Measurements from ENCODE around the gene TSPO.
"Not testable (repeated sequence)": the region's sequence is repeated elsewhere in the genome, so short reads cannot be mapped to it uniquely, and the experiment has no call there.

The TSPO gene

DNA sequence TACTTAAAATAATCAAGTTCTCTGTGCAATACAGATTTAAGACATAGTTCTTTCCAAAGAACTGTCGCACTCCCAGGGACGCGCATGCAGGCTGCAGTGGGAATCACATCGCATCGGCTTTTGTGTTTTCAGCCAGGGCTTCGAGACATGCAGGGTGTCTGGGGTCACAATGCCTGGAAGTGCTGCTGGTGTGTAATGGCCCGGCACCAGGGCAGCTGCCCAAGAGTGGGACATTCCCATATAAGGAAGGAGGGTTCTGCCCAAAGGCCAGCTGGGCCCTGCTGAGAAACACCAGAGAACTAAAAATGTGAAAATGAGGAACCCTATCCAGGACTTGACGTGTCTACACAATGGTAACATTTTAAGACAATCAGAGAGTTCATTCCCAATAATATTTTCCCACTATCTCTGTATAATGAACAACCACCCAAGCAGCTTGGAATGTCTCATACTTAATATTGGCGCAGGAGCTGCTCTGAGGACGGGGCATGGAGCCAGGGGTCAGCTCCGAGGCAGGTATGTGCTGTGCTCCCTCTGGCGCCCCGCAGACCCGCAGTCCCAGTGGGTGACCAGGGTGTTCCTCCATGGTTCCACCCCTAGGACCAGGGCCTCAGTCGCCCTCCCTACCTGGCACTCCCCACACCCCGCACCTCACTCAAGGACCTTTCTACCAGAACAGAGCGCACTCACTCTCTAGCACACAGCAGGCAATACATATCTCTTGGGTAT lies 19.4 kb upstream of the TSPO start:
- DNase-seq, result no peak

GRCh38 chr22:43133401-43133800 lies 18.0 kb upstream of the TSPO start:
- no peak for DNase-seq

DNA sequence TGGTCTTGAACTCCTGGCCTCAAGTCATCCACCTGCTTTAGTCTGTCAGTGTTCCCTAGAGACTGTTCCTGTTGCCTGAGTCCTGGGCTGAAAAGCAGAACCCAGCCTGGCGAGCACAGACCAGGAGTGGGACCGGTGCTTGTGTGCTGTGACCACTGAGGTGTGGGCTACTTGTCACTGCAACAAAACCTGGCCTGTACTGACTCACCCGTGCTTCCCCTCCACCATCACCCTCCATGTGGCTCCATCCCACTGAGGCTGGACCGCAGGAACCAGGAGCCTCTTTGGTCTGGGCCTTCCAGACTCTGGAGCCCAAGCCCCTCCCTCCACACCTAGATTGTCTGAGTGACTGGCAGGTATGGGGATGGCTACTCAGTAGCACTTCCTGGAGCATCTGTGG lies 16.8 kb upstream of the TSPO start:
- no peak for DNase-seq

- no peak for DNase-seq
Observed at GRCh38 chr22:43135565-43135964, 15.8 kb upstream of the TSPO start.

GRCh38 chr22:43136255-43136654 lies 15.1 kb upstream of the TSPO start:
- DNase-seq, result peak; percentile 29 to 33

DNA sequence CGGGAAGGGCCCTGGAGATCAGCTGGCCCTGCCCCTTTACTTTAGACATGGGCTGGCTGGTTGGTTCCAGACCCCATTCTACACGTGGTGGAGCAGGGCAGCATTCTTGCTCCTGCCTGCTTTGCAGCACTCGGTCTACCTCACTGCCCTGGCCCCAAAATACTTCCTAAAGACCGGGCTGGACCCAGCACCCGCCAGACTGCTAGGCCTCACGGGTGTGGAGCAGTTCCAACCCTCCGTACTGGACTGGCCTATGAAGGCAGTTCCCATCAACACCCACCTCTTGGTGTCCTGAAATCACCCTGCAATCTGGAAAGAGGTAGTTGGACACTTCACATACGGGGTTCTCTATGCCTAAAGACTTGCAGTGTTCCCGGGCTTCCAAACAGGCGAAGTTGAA lies 14.6 kb upstream of the TSPO start:
- DNase-seq, result no peak

GRCh38 chr22:43142880-43143562 lies 8.3 kb upstream of the TSPO start, which contains the start of gene MCAT:
Gene MCAT, minus strand, starts transcription at chr22:43143398. Its CDS starts 50 bp downstream, at chr22:43143348.
- DNase-seq, result peak; percentile 82 to 87

GRCh38 chr22:43144949-43145348 lies 6.4 kb upstream of the TSPO start:
- no peak for DNase-seq

DNA sequence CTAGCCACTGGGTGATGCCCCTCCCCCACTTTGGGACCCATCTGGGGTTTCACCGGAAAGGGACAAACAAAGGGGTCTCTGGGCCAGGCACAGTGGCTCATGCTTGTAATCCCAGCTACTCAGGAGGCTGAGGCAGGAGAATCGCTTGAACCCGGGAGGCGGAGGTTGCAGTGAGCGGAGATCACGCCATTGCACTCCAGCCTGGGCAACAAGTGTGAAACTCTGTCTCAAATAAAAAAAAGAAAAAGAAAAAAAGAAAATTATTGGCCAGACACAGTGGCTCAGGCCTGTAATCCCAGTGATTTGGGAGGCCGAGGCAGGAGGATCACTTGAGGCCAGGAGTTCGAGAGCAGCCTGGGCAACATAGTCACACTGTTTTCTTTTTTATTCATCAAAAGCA lies 6.0 kb upstream of the TSPO start:
- DNase-seq, result not testable (repeated sequence)

DNA sequence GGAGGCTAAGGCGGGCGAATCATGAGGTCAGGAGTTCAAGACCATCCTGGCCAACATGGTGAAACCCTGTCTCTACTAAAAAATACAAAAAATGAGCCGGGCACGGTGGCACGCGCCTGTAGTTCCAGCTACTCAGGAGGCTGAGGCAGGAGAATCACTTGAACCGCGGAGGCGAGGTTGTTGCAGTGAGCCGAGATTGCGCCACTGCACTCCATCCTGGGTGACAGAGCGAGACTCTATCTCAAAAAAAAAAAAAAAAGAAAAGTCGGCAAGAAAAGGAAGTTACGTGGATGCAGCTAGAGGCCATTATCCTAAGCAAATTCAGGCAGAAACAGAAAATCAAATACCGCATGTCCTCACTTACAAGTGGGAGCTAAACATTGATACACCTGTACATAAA lies 5.0 kb upstream of the TSPO start:
- DNase-seq, result not testable (repeated sequence)

DNA sequence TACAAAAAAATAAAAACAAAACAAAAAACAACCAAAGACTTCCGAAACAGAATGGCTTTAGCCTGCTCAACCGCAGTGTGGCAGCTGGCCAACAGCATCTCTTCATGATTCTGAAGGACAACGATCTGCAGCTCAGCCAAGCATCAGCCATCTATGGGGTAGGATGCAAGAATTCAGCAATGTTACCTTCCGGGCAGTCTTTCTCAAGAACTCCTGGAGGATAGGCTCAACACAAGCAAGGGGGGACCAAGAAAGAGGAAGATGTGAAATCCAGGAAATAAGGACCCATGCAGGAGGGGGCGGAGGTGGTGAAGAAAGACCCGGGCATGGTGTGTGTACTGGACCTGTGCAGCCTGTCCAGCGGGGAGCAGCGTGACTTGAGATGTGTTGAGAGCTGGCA lies 3.5 kb upstream of the TSPO start:
- no peak for DNase-seq

DNA sequence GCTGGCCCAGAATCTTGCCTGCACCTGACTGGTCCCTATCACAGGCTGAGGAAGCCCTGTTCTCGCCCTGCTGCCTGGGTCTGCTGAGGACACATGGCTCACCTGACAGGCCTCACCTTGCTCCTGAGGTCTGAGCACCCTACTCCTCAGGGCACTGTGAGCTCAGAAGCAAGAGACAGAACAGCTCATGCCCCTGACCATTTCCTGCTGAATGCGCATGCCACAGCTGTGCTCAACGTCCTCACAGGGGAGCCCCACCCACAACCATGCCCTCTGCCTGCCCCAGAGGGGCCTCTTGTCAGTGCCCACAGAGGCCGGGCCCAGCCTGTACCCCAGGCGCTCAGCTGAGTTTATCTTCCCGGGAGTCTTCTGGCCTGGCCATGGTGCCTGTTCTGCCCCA lies 2.8 kb upstream of the TSPO start:
- DNase-seq, result no peak

- no peak for DNase-seq
Observed at GRCh38 chr22:43150731-43151206, 590 bp upstream of the TSPO start.

- peak; percentile 21 to 24 for DNase-seq
Observed at GRCh38 chr22:43152003-43152356, 621 bp downstream of the TSPO start.

DNA sequence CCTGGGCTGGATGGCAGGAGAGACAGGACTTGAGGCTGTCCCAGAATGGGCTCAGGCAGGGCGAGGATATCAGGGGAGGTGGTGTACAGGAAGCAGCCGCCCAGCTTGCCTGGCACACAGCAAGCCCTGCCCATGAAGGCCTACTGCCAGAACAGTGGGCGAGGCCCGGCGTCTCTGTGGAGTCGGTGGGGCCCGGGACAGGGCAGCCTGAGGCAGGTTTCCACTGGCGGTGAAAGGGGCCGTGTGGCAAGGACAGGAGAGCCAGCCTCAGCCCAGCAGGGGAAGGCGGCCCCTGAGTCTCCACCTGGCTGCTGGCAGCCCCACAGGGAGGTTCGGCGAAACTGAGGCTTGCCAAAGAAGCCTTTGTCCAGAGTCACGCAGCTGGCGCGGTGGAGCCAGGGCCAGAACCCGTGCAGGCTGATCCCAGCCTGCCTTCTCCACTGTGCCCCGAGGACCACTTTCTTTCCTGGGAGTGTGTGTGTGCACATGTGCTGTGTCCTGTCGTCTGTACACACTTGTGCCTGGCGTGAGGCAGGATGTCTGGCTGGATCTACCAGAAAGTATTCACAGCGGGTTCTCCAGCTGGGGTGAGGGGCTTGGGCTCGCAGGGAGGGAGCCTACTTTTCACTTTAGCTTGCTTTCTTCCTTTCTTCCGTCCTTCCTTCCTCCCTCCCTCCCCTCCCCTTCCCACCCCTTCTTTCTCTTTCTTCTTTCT lies 1.2 kb downstream of the TSPO start:
- DNase-seq, result peak; percentile 67 to 73

- no peak for DNase-seq
Observed at GRCh38 chr22:43153899-43154298, 2.5 kb downstream of the TSPO start.

DNA sequence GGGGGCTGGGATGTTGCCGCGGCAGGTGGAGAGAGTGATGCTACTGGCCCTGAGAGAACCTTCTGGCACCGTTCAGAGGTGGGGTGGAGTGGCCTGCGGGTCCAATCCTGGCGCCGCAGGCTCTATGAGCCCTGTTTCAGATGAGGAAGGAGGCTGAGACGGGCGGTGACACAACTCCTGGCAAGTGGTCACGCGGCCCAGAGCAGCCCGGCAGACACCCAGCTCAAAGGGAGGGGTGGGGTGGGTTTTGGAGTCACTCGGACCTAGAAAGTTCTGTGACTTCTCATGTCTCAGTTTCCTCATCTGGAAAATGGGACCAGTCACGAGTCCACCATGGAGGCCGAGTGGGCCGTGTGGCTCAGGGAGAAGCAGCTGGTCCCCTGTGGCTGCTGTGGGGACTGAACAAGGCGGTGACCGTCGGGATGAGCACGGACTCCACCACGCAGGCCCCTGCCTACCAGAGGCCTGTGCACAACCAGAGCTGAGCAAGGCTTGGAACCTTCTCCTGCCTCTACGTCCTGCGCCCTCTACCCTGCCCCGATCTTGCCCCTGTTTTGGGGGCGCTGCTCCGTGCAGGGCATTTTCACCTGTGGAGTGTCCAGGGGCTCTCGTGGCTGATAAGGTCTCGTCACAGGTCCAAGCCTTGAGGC lies 3.7 kb downstream of the TSPO start:
- no peak for DNase-seq

DNA sequence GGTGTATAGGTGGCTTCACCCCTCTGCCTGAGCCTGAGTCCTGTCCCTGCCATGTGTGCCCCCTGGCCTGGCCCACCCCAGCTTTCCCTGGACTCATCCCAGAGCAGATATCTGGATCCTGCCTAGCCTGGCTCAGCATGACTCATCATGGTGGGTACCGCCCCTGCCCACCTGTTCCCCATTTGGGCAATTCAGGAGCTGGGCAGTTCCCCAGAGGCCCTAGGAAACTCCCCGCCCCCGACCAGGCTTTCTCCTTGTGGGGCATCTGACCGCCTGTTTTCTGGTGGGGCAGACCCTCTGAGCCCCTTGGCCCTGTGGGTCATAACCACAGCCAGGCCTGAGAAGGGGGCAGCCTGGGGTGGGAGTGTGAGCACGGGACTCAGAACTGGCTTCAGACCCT lies 4.4 kb downstream of the TSPO start:
- no peak for DNase-seq

DNA sequence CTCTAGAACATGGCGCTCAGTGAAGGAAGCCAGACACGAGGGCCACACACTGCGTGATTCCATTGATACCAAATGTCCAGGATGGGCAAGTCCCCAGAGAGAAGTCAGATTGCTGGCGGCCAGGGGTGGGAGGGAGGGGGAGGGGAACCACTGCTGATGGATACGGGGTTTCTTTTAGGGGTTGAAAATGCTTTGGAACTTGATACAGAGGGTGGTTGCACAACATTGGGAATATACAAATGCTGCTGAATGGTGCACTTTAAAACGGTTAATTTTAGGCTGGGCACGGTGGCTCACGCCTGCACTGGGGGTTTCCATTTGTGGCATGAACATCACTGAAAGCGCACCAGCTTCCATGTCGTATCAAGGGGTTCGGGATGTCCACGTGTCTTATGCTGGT lies 5.1 kb downstream of the TSPO start:
- no peak for DNase-seq

- DNase-seq, result no peak
Observed at GRCh38 chr22:43157874-43158546, 6.7 kb downstream of the TSPO start.

DNA sequence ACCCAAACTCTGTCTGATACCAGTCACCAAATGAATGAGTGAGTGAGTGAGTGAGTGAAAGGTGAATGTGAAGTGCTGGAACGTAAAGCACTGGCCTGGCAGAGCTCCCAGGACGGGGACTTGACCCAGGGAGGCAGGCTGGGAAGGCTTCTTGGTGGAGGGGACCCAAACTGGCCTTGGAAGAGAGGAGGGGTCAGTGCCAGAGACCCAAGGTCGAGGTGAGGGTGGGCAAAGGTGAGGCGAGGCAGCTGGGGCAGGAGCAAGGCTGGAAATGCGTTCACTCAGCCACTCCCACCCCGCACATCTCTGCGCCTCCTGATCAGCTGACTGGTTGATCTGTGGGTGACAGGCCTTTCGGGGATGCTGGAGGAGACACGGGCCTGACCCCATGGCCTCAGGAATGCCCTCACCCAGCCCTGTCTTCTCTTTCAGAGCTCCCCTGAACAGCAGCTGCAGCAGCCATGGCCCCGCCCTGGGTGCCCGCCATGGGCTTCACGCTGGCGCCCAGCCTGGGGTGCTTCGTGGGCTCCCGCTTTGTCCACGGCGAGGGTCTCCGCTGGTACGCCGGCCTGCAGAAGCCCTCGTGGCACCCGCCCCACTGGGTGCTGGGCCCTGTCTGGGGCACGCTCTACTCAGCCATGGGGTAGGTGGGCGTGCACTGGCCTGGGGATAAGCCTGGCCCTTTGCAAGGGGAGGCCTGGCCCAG lies 7.6 kb downstream of the TSPO start:
- no peak for DNase-seq
